HepG2 (cell line): ENCODE data around the gene TSSK3. TPM values are rescaled to one million over a fixed set of nuclear protein-coding genes. Genes with fewer than 3 reads are reported as not detected.

Experiments used
- BCLAF1 ChIP-seq: fragments of 450-650 bp; IDR thresholded peaks from 2 replicates; pipeline ENCODE4 v1.6.1; 2017; ENCODE audit warnings: mild to moderate bottlenecking
- CEBPB ChIP-seq: IDR thresholded peaks from 2 replicates; pipeline ENCODE4 v1.6.1; 2011; ENCODE audit warnings: low read depth, low read length, improper control_type of control experiment, borderline replicate concordance
- FOXP1 ChIP-seq, 2 experiments: fragments of 450-650 bp in 1 of 2; IDR thresholded peaks; 2 replicates each; pipeline ENCODE4 v1.6.1; 2017 to 2018; ENCODE audit warnings: antibody characterized with exemption in 1 of 2
- GABPA ChIP-seq, 2 experiments: IDR thresholded peaks; 2 replicates each; pipeline ENCODE4 v1.6.1; 2011 to 2016; ENCODE audit warnings: low read depth in 2 of 2, low read length in 1 of 2, missing biosample characterization in 1 of 2, missing genetic modification characterization in 1 of 2
- HIC2 ChIP-seq: sonication (generic); formaldehyde crosslinking; IDR thresholded peaks from 2 replicates; pipeline ENCODE4 v1.9.0; 2022; ENCODE audit warnings: low read depth, missing genetic modification reagents
- HNF4G ChIP-seq, 2 experiments: sonication (generic) in 1 of 2; formaldehyde crosslinking in 1 of 2; IDR thresholded peaks; 2 replicates each; pipeline versions ENCODE4 v1.4.0 to v1.6.1; 2011 to 2020; ENCODE audit warnings: borderline replicate concordance in 2 of 2, low read depth in 2 of 2, mild to moderate bottlenecking in 2 of 2, low read length in 1 of 2, missing genetic modification reagents in 1 of 2, moderate library complexity in 1 of 2
- HNRNPK ChIP-seq: fragments of 200-400 bp; formaldehyde crosslinking; IDR thresholded peaks from 2 replicates; pipeline ENCODE4 v1.6.1; 2018; ENCODE audit warnings: low read length, low read depth, moderate library complexity, mild to moderate bottlenecking; ENCODE audit not compliant: poor library complexity, severe bottlenecking
- ISL2 ChIP-seq: sonication (generic); formaldehyde crosslinking; IDR thresholded peaks from 2 replicates; pipeline ENCODE4 v1.5.0; 2020; ENCODE audit warnings: missing genetic modification reagents
- KMT2A ChIP-seq: sonication (generic); formaldehyde crosslinking; IDR thresholded peaks from 2 replicates; pipeline ENCODE4 v1.4.0; 2020; ENCODE audit warnings: missing genetic modification reagents
- NFYC ChIP-seq: IDR thresholded peaks from 2 replicates; pipeline ENCODE4 v1.6.1; 2016; ENCODE audit warnings: missing genetic modification reagents, missing compliant biosample characterization
- PHB2 ChIP-seq: fragments of 450-650 bp; IDR thresholded peaks from 2 replicates; pipeline ENCODE4 v1.6.1; 2018; ENCODE audit not compliant: partially characterized antibody
- RARA ChIP-seq: IDR thresholded peaks from 2 replicates; pipeline ENCODE4 v1.6.1; 2016; ENCODE audit warnings: missing genetic modification reagents, missing compliant biosample characterization
- SIN3A ChIP-seq: IDR thresholded peaks from 2 replicates; pipeline ENCODE4 v1.6.1; 2011; ENCODE audit warnings: low read depth, mild to moderate bottlenecking, control low read depth, low read length, borderline replicate concordance
- TRIM24 ChIP-seq: sonication (generic); formaldehyde crosslinking; IDR thresholded peaks from 2 replicates; pipeline ENCODE4 v1.8.0; 2022; ENCODE audit warnings: mild to moderate bottlenecking, missing genetic modification reagents
- ZMYM3 ChIP-seq: sonication (generic); formaldehyde crosslinking; IDR thresholded peaks from 2 replicates; pipeline ENCODE4 v1.5.1; 2020; ENCODE audit warnings: mild to moderate bottlenecking, missing genetic modification reagents
- ZNF101 ChIP-seq: sonication (generic); formaldehyde crosslinking; IDR thresholded peaks from 2 replicates; pipeline ENCODE4 v1.4.0; 2020; ENCODE audit warnings: mild to moderate bottlenecking, low read depth, missing genetic modification reagents, borderline replicate concordance
- ZNF569 ChIP-seq: sonication (generic); formaldehyde crosslinking; IDR thresholded peaks from 2 replicates; pipeline ENCODE4 v1.5.0; 2020; ENCODE audit warnings: mild to moderate bottlenecking, missing genetic modification reagents, moderate library complexity, borderline replicate concordance
- ZNF792 ChIP-seq: IDR thresholded peaks from 2 replicates; pipeline ENCODE4 v1.6.1; 2016
- ZNF891 ChIP-seq: sonication (generic); formaldehyde crosslinking; IDR thresholded peaks from 2 replicates; pipeline ENCODE4 v1.5.0; 2020; ENCODE audit warnings: mild to moderate bottlenecking, missing genetic modification reagents
- polyA plus RNA-seq, 8 experiments: library from polyadenylated mRNA; depleted of rRNA in 3 of 8; stranded (reverse) in 7 of 8; unstranded in 1 of 8; fragments of >200 nt; fragmentation: Illumina TruSeq in 4 of 8; extraction: Trizol in 4 of 8; gene quantifications; 2 replicates each; pipeline versions ENCODE4 v1.2.1 to v1.2.3, GENCODE V29; 2011 to 2016; ENCODE audit warnings: low read depth in 4 of 8, missing spikeins in 1 of 8, mixed read lengths in 1 of 8; ENCODE audit not compliant: insufficient read depth in 1 of 8
- total RNA-seq, 5 experiments: library from RNA; depleted of rRNA; stranded (reverse); fragments of >200 nt; fragmentation: Illumina TruSeq; extraction: Trizol; gene quantifications; 2 replicates each; pipeline ENCODE4 v1.2.3, GENCODE V29; 2016; ENCODE audit warnings: low read depth in 1 of 5
- TF ChIP-seq, protein P1 (sequence below): sonication (generic); formaldehyde crosslinking; conservative IDR thresholded peaks from 2 replicates; pipeline ENCODE4 v1.4.0; 2020; ENCODE audit warnings: missing genetic modification reagents
- TF ChIP-seq, protein P2 (sequence below): sonication (generic); formaldehyde crosslinking; IDR thresholded peaks from 2 replicates; pipeline ENCODE4 v1.9.0; 2021; ENCODE audit warnings: missing genetic modification reagents, borderline replicate concordance

The TSSK3 gene
- total and polyA plus RNA-seq, 2 of the 13 experiments (the other 11 are each of a cell fraction or from before 2014, with no cell fraction given), result 1.0 to 1.1 TPM

- TF ChIP-seq, protein P1, sequence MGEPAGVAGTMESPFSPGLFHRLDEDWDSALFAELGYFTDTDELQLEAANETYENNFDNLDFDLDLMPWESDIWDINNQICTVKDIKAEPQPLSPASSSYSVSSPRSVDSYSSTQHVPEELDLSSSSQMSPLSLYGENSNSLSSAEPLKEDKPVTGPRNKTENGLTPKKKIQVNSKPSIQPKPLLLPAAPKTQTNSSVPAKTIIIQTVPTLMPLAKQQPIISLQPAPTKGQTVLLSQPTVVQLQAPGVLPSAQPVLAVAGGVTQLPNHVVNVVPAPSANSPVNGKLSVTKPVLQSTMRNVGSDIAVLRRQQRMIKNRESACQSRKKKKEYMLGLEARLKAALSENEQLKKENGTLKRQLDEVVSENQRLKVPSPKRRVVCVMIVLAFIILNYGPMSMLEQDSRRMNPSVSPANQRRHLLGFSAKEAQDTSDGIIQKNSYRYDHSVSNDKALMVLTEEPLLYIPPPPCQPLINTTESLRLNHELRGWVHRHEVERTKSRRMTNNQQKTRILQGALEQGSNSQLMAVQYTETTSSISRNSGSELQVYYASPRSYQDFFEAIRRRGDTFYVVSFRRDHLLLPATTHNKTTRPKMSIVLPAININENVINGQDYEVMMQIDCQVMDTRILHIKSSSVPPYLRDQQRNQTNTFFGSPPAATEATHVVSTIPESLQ, result no peak
- TF ChIP-seq ISL2 (CRISPR knock-in tag) (no peak), SIN3A (no peak), HIC2 (CRISPR knock-in tag) (no peak), ZNF891 (CRISPR knock-in tag) (0 out of 2 replicates have a peak, but pooled peaks have one; percentile 33), NFYC (CRISPR knock-in tag) (no peak), ZNF101 (no peak), GABPA (IDR thresholded peaks at IDR 0.05; ENCODE audit: low read depth, low read length) (no peak), GABPA (CRISPR knock-in tag; IDR thresholded peaks at IDR 0.05; ENCODE audit: low read depth) (no peak), ZNF569 (CRISPR knock-in tag) (no peak), ZMYM3 (CRISPR knock-in tag) (0 out of 2 replicates have a peak, but pooled peaks have one; percentile 28), ZNF792 (no peak), TRIM24 (CRISPR knock-in tag) (no peak), HNRNPK (no peak), CEBPB (no peak), PHB2 (no peak), HNF4G (IDR thresholded peaks at IDR 0.05; ENCODE audit: borderline replicate concordance, low read depth, low read length) (no peak), HNF4G (CRISPR knock-in tag; IDR thresholded peaks at IDR 0.05; ENCODE audit: borderline replicate concordance, low read depth) (no peak), FOXP1 (IDR thresholded peaks at IDR 0.05) (no peak), FOXP1 (CRISPR knock-in tag; IDR thresholded peaks at IDR 0.05) (no peak), KMT2A (CRISPR knock-in tag) (no peak), RARA (peak; percentile 62), BCLAF1 (no peak)
- TF ChIP-seq, protein P2, sequence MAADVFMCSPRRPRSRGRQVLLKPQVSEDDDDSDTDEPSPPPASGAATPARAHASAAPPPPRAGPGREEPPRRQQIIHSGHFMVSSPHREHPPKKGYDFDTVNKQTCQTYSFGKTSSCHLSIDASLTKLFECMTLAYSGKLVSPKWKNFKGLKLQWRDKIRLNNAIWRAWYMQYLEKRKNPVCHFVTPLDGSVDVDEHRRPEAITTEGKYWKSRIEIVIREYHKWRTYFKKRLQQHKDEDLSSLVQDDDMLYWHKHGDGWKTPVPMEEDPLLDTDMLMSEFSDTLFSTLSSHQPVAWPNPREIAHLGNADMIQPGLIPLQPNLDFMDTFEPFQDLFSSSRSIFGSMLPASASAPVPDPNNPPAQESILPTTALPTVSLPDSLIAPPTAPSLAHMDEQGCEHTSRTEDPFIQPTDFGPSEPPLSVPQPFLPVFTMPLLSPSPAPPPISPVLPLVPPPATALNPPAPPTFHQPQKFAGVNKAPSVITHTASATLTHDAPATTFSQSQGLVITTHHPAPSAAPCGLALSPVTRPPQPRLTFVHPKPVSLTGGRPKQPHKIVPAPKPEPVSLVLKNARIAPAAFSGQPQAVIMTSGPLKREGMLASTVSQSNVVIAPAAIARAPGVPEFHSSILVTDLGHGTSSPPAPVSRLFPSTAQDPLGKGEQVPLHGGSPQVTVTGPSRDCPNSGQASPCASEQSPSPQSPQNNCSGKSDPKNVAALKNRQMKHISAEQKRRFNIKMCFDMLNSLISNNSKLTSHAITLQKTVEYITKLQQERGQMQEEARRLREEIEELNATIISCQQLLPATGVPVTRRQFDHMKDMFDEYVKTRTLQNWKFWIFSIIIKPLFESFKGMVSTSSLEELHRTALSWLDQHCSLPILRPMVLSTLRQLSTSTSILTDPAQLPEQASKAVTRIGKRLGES, result no peak
Measured at GRCh38 chr1:32352239-32352745, 10.0 kb upstream of the TSSK3 start (continued).
